GF-D8 (cell line): ENCODE measurements around the gene HNMT.

Source experiments
- DNase-seq: peaks from one replicate; lab custom pipeline; 2025; lab: John Stamatoyannopoulos, UW

Gene HNMT

GRCh38 chr2:138012082-138012481 lies 47.8 kb downstream of the HNMT start:
- no peak for DNase-seq

GRCh38 chr2:138012968-138013367 lies 48.7 kb downstream of the HNMT start:
- no peak for DNase-seq

- DNase-seq = no peak
Observed at GRCh38 chr2:138013639-138014038, 49.4 kb downstream of the HNMT start.

GRCh38 chr2:138015494-138015893 lies 51.2 kb downstream of the HNMT start:
- DNase-seq = no peak

GRCh38 chr2:138016351-138017087 lies 52.2 kb downstream of the HNMT start:
- DNase-seq = no peak

GRCh38 chr2:138017824-138018223 lies 53.6 kb downstream of the HNMT start:
- DNase-seq = no peak

- DNase-seq = no peak
Observed at GRCh38 chr2:138018866-138019688, 54.8 kb downstream of the HNMT start.

GRCh38 chr2:138020432-138020831 lies 56.2 kb downstream of the HNMT start:
- no peak for DNase-seq

GRCh38 chr2:138021154-138021553 lies 56.9 kb downstream of the HNMT start:
- DNase-seq = no peak

- no peak for DNase-seq
Observed at GRCh38 chr2:138023298-138023697, 59.0 kb downstream of the HNMT start.

GRCh38 chr2:138023976-138024375 lies 59.7 kb downstream of the HNMT start:
- DNase-seq = no peak

- DNase-seq = no peak
Observed at GRCh38 chr2:138026111-138027020, 62.1 kb downstream of the HNMT start.

- no peak for DNase-seq
Observed at GRCh38 chr2:138028538-138028937, 64.3 kb downstream of the HNMT start.

GRCh38 chr2:138029276-138029675 lies 65.0 kb downstream of the HNMT start:
- no peak for DNase-seq

- no peak for DNase-seq
Observed at GRCh38 chr2:138030459-138030858, 66.2 kb downstream of the HNMT start.

GRCh38 chr2:138032334-138032733 lies 68.1 kb downstream of the HNMT start:
- no peak for DNase-seq

GRCh38 chr2:138034536-138034935 lies 70.3 kb downstream of the HNMT start:
- DNase-seq = no peak

- no peak for DNase-seq
Observed at GRCh38 chr2:138035608-138036217, 71.4 kb downstream of the HNMT start.

- no peak for DNase-seq
Observed at GRCh38 chr2:138036522-138036921, 72.2 kb downstream of the HNMT start.

GRCh38 chr2:138037090-138037489 lies 72.8 kb downstream of the HNMT start:
- DNase-seq = no peak

- no peak for DNase-seq
Observed at GRCh38 chr2:138040616-138041015, 76.3 kb downstream of the HNMT start.

GRCh38 chr2:138042311-138042710 lies 78.0 kb downstream of the HNMT start:
- DNase-seq = no peak
